ENCODE measurements around the gene ATG12. TPM values are rescaled to one million over a fixed set of nuclear protein-coding genes. Genes with fewer than 3 reads are reported as not detected.

Gene ATG12
- total and polyA plus RNA-seq, 4 donors, result 14.8 to 43.1 (median 24.1) TPM

- WGBS, result 33% methylated on average over 3 of the region's 3 CpGs
- Histone ChIP-seq H3K4me1 (ENCODE audit: control insufficient read depth in 4 of 4, insufficient read depth in 4 of 4, low read length in 3 of 4) (peaks cover 3 to 51% (median 31%) of the 10 kb centered on the region in 4 donors), H3K4me3 (ENCODE audit: low read depth in 1 of 3, low read length in 3 of 3) (no peak overlapping the region), H3K9me3 (ENCODE audit: control insufficient read depth in 4 of 4, low read length in 3 of 4) (no peaks in the 10 kb centered on the region), H3K27ac (ENCODE audit: low read depth in 1 of 2, low read length in 2 of 2) (peak overlapping the region; percentile 66 to 83), H3K36me3 (ENCODE audit: control insufficient read depth in 4 of 4, insufficient read depth in 3 of 4, low read depth in 1 of 4, low read length in 3 of 4) (no peaks in the 10 kb centered on the region), H3K9ac (ENCODE audit: low read depth in 1 of 2, low read length in 2 of 2) (peak overlapping the region in 1 of 2 donors; percentile 45), H3K27me3 (ENCODE audit: control insufficient read depth in 4 of 4, insufficient read depth in 4 of 4, low read length in 3 of 4) (no peaks in the 10 kb centered on the region)
- DNase-seq (ENCODE audit: low spot score), result no peak
- TF ChIP-seq ZBTB33 (IDR thresholded peaks at IDR 0.05) (no peak), NR2F2 (IDR thresholded peaks at IDR 0.05) (no peak), JUND (IDR thresholded peaks at IDR 0.05) (peak in 1 of 2 donors; percentile 61), HNF4G (IDR thresholded peaks at IDR 0.05) (peak; percentile 52), MAX (IDR thresholded peaks at IDR 0.05) (peak; percentile 44), HNF4A (conservative IDR thresholded peaks at IDR 0.05) (peak; percentile 80 to 92), GABPA (IDR thresholded peaks at IDR 0.05 in 1 of 2, conservative IDR thresholded peaks at IDR 0.05 in 1 of 2) (peak in 1 of 2 donors; percentile 20), EGR1 (IDR thresholded peaks at IDR 0.05; ENCODE audit: low read depth in 2 of 2) (no peak), ATF3 (IDR thresholded peaks at IDR 0.05) (no peak), RXRA (IDR thresholded peaks at IDR 0.05) (peak; percentile 87 to 94), TAF1 (conservative IDR thresholded peaks at IDR 0.05) (no peak), REST (IDR thresholded peaks at IDR 0.05) (peak; percentile 27), FOXA1 (IDR thresholded peaks at IDR 0.05) (no peak), SP1 (IDR thresholded peaks at IDR 0.05) (peak; percentile 83), YY1 (IDR thresholded peaks at IDR 0.05) (peak; percentile 63), CTCF (IDR thresholded peaks at IDR 0.05; ENCODE audit: low read depth, low read length, missing input control) (no peak), FOXA2 (IDR thresholded peaks at IDR 0.05) (no peak), RAD21 (IDR thresholded peaks at IDR 0.05) (peak; percentile 38 to 56)
Observed at GRCh38 chr5:115796656-115797055, 44.7 kb downstream of the ATG12 start.

Data from liver (tissue), 9 donors.